Activated gamma-delta T cell (primary cell): Measurements from ENCODE around the gene PARP12.

Source experiments
- DNase-seq: peaks from one replicate; lab custom pipeline; 2025; lab: John Stamatoyannopoulos, UW

PARP12 gene

GRCh38 chr7:140059273-140060242 lies 3.2 kb downstream of the PARP12 start:
- DNase-seq: no peak

DNA sequence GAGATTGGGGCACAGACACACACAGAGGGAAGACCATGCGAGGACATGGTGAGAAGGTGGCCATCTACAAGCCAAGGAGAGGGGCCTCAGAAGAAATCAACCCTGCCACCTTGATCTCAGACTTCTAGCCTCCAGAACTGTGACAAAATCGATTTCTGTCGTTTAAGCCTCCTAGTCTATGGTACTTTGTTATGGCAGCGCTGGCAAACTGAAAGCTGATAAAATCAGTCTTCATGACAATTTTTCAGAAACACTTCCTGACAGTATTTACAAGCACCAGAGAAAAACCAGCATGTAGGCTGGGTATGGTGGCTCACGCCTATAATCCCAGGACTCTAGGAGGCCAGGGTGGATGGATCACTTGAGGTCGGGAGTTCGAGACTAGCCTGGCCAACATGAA lies 4.2 kb downstream of the PARP12 start:
- DNase-seq: no peak

- DNase-seq: no peak
Measured at GRCh38 chr7:140057143-140057535, 5.6 kb downstream of the PARP12 start.

DNA sequence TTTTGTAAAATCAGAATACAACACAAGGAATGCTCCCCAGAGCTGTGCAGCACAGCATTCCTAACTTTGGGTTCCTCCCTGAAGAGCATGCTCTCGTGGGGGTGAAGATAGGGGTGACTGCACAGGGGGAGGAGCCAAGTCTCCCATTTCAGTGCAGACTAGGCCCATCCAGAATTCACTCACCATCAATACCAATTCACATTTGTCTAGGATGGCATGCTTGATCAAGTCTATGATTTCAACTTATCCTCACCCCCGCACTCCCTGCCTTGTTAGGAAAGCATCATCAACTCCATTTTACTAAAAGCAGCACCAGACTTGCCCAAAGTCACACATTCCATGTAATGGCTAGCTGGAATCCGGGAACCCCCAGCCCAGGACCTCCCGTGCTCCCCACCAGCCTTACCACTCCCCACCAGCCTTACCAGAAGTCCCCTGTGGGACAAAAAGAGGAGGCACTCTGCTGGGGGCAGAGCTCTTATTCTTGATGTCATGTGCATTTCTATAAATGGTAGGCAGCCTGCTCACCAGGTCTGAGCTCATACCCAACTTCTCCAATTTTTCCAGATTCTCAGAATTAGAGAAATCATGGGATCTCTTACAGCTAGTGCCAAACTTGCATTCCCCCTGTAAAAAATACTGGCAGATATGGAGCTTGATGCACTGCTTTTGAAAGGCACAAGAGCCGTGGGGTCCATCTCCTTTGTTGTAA lies 6.2 kb downstream of the PARP12 start:
- no peak for DNase-seq

DNA sequence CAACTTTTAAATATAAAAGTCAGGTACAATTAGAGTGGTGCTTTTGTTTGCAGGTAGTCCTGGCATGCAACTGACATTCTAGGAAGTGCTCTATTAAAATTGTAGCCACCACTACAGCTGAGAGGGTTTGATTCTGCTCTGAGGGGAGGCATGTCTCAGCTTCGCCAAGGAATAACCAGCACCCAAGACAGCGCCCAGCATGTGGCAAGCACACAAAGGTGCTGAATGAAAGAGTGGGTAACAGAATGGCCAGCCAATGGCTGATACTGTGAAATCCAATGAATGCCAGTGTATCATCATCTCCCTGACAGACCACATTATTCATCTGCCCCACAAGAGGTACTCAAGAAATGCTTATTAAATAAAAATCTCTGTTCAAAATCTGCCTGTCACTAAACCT lies 6.9 kb downstream of the PARP12 start:
- DNase-seq: no peak

DNA sequence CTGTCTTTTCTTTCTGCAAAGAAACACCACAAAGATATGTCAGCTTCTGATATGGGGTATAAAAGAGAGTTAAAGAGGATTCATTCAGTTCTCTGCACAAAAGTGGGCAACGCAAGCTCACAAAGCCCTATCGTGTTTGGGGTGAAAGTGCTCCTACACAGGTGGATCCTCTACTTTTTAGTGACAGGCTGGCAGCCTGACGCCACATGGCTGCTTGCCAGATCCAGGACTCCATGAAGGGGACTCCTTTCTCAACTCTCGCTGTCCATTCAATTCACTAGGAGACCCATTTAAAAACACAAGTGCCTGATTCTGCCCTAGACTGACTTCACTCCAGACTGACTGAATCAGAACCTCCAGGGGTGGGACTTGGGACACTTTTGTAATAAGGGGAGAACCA lies 8.0 kb downstream of the PARP12 start:
- no peak for DNase-seq

- DNase-seq: no peak
Measured at GRCh38 chr7:140053812-140054539, 8.8 kb downstream of the PARP12 start.

DNA sequence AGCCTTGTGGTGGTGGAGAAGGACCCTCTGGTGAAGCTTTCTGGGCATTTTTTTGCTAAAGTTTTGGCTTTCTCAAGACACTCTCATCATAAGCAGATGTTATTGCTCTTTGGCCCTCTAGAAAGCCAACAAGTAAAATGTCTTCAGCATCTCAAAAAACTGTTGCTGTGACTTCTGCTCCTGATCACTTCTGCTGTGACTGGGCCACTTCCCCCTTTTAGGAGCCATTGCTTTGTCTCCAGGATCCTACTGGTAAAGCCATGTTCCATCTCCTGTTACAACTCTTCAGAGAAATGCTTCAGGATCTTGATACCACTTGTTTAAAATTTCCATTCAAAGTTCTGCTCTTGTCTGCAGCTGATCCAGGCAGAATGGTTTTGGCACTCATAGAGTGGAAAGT lies 10.9 kb downstream of the PARP12 start:
- DNase-seq: no peak

GRCh38 chr7:140050100-140050499 lies 12.7 kb downstream of the PARP12 start:
- no peak for DNase-seq

- DNase-seq: no peak
Measured at GRCh38 chr7:140049339-140050024, 13.3 kb downstream of the PARP12 start.

GRCh38 chr7:140048989-140049338 lies 13.8 kb downstream of the PARP12 start:
- DNase-seq: no peak

- no peak for DNase-seq
Measured at GRCh38 chr7:140048138-140048537, 14.6 kb downstream of the PARP12 start.

GRCh38 chr7:140047197-140047596 lies 15.6 kb downstream of the PARP12 start:
- no peak for DNase-seq

DNA sequence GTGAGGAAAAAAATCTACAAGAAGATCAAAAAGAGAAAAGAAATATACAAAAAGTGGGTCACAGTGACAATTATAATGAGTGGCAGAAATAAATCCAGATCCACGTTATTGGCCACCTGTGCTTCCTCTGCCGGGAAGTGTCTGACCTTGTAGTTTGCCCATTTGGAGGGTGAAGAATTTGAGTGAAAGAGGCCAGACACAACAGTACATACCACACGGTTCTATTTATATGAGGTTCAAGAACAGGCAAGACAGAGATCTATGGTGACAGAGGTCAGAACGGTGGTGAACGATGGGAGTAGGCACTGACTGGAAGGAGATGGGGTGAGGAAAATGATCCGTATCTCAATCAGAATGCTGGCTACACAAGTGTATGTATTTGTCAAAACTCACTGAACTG lies 17.1 kb downstream of the PARP12 start:
- DNase-seq: no peak

DNA sequence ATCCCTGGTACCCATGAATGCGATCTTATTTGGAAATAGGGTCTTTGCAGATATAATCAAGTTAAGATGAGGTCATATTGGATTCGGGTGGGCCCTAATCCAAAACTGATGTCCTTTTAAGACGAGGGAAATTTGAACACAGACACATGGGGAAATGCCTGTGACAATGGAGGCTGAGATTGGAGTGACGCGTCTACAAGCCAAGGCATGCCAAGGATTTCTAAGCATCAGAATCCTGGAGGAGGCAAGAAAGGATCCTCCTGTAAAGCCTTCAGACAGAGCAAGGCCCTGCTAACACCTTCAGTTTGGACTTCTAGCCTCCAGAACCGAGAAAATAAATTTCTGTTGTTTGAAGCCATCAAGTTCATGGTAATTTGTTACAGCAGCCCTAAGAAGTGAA lies 18.5 kb downstream of the PARP12 start:
- DNase-seq: no peak

GRCh38 chr7:140042386-140042670 lies 20.4 kb downstream of the PARP12 start:
- DNase-seq: no peak

- no peak for DNase-seq
Measured at GRCh38 chr7:140041659-140042385, 20.9 kb downstream of the PARP12 start.

GRCh38 chr7:140039896-140040295 lies 22.9 kb downstream of the PARP12 start:
- DNase-seq: no peak

- no peak for DNase-seq
Measured at GRCh38 chr7:140039066-140039465, 23.7 kb downstream of the PARP12 start.

DNA sequence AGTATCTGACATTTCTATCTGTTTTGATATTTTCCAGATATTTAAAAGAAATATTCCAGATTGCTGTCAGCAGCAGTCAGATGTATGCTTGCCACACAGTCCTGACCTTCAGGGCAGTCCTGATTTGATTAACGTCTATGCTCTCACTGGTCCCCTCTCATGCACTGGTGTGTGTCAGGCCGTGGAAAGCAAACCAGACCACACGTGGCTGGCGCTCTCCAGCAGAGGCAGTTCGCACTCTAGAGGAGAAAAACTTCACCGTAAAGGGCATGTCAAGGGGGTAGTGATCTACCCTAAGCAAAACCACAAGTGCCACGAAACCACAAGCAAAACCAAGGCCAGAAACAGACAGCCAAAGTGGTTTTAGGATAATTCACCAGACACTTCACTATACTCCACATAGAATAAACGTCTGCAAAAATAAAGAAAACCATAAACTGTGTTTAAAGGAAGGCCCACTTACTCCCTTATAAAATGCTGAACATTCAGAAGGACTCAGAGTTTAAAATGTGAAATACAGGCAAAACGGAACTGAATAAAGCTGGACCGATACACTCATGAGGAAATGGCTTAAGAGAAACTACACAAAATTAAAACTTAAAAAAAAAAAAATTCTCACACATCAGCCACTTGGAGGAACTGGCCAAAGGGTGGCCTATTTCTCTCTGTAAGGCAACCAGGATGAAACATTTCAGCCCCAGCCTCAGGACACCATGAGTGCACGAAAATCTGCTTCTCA lies 26.4 kb downstream of the PARP12 start:
- no peak for DNase-seq
